NCI-H2196 (cell line): Measurements from ENCODE around the gene USP9X.
"Not testable (repeated sequence)": the region's sequence is repeated elsewhere in the genome, so short reads cannot be mapped to it uniquely, and the experiment has no call there.

Experiments
- DNase-seq: peaks from one replicate; lab custom pipeline; 2025; ENCODE audit not compliant: unreplicated experiment; lab: John Stamatoyannopoulos, UW

USP9X gene

GRCh38 chrX:41084893-41085511 is at the start of gene USP9X:
USP9X (plus strand) TSS chrX:41085445; CDS start chrX:41123629, 38,184 bp downstream.
- DNase-seq, result peak; percentile 78

GRCh38 chrX:41035582-41035981 is 49.7 kb upstream of the USP9X start:
- DNase-seq, result no peak

GRCh38 chrX:41036668-41037326 is 48.4 kb upstream of the USP9X start:
- DNase-seq, result no peak

GRCh38 chrX:41043196-41043595 is 42.0 kb upstream of the USP9X start:
- DNase-seq, result no peak

GRCh38 chrX:41043674-41044345 is 41.4 kb upstream of the USP9X start:
- DNase-seq, result no peak

- DNase-seq, result no peak
Observed at GRCh38 chrX:41045960-41046567, 39.2 kb upstream of the USP9X start.

- DNase-seq, result no peak
Observed at GRCh38 chrX:41047878-41048534, 37.2 kb upstream of the USP9X start.

- DNase-seq, result no peak
Observed at GRCh38 chrX:41050359-41050758, 34.9 kb upstream of the USP9X start.

GRCh38 chrX:41051288-41051687 is 34.0 kb upstream of the USP9X start:
- DNase-seq, result no peak

GRCh38 chrX:41055740-41056139 is 29.5 kb upstream of the USP9X start:
- DNase-seq, result no peak

GRCh38 chrX:41063276-41063675 is 22.0 kb upstream of the USP9X start:
- not testable (repeated sequence) for DNase-seq

GRCh38 chrX:41064018-41064417 is 21.2 kb upstream of the USP9X start:
- no peak for DNase-seq

GRCh38 chrX:41066391-41066790 is 18.9 kb upstream of the USP9X start:
- no peak for DNase-seq

- no peak for DNase-seq
Observed at GRCh38 chrX:41066969-41067368, 18.3 kb upstream of the USP9X start.

- DNase-seq, result no peak
Observed at GRCh38 chrX:41067721-41068120, 17.5 kb upstream of the USP9X start.

- no peak for DNase-seq
Observed at GRCh38 chrX:41076742-41077141, 8.5 kb upstream of the USP9X start.

GRCh38 chrX:41081821-41082220 is 3.4 kb upstream of the USP9X start:
- no peak for DNase-seq

GRCh38 chrX:41082783-41083182 is 2.5 kb upstream of the USP9X start:
- DNase-seq, result no peak

GRCh38 chrX:41084044-41084892 is 977 bp upstream of the USP9X start:
- DNase-seq, result peak; percentile 91

- DNase-seq, result no peak
Observed at GRCh38 chrX:41085512-41085877, 250 bp downstream of the USP9X start.
